GM12891 (cell line): Measurements from ENCODE around the gene EYA3.

Source experiments
- PAX5 ChIP-seq: IDR thresholded peaks from 2 replicates; pipeline ENCODE4 v1.6.1; 2011; ENCODE audit warnings: low read length, moderate library complexity, mild to moderate bottlenecking; ENCODE audit not compliant: insufficient read depth, severe bottlenecking
- POLR2A ChIP-seq: IDR thresholded peaks from 2 replicates; pipeline ENCODE4 v1.6.1; 2011; ENCODE audit warnings: low read depth, low read length, control low read depth
- POLR2AphosphoS5 ChIP-seq: IDR thresholded peaks from 2 replicates; pipeline ENCODE4 v1.6.1; 2011; ENCODE audit warnings: low read depth, low read length, control low read depth
- POU2F2 ChIP-seq: IDR thresholded peaks from 2 replicates; pipeline ENCODE4 v1.6.1; 2011; ENCODE audit warnings: low read depth, mild to moderate bottlenecking, control low read depth, low read length, moderate library complexity
- SPI1 ChIP-seq: IDR thresholded peaks from 2 replicates; pipeline ENCODE4 v1.6.1; 2011; ENCODE audit warnings: low read depth, low read length, control low read depth
- TAF1 ChIP-seq: IDR thresholded peaks from 2 replicates; pipeline ENCODE4 v1.6.1; 2011; ENCODE audit warnings: low read depth, low read length, control low read depth

GRCh38 chr1:28066393-28067154 is 21.8 kb downstream of the EYA3 start:
- no peak for TF ChIP-seq TAF1
- no peak for TF ChIP-seq POLR2AphosphoS5
- TF ChIP-seq POLR2A: no peak
- no peak for TF ChIP-seq SPI1
- TF ChIP-seq PAX5: no peak
- TF ChIP-seq POU2F2: no peak
